Calu3 (cell line): ENCODE measurements around the gene SLC27A4. TPM values are rescaled to one million over a fixed set of nuclear protein-coding genes. Genes with fewer than 3 reads are reported as not detected.

ENCODE experiments used
- BruUV-seq: library from RNA; stranded (reverse); fragments of 400-500 nt; replicated peaks from 2 replicates; lab custom pipeline; 2021; lab: Mats Ljungman, UMichigan
- CTCF ChIA-PET: fragments of 300-600 bp; sonication (Branson Sonifier 250); formaldehyde crosslinking; loops from one replicate; lab custom pipeline; 2022; ENCODE audit warnings: antibody characterized with exemption; lab: Charles Lee
- DNase-seq: peaks from one replicate; pipeline ENCODE4 v3.0.0; 2022
- H3K27ac Mint-ChIP-seq: one replicate; pipeline ENCODE4 v1.8.0; 2022; ENCODE audit warnings: mixed read lengths; ENCODE audit not compliant: unreplicated experiment
- H3K27me3 Mint-ChIP-seq: one replicate; pipeline ENCODE4 v1.8.0; 2022; ENCODE audit warnings: mixed read lengths; ENCODE audit not compliant: unreplicated experiment
- H3K36me3 Mint-ChIP-seq: one replicate; pipeline ENCODE4 v1.8.0; 2022; ENCODE audit warnings: mild to moderate bottlenecking, moderate library complexity, mixed read lengths; ENCODE audit not compliant: insufficient read depth, unreplicated experiment
- H3K4me1 Mint-ChIP-seq: one replicate; pipeline ENCODE4 v1.8.0; 2022; ENCODE audit warnings: mild to moderate bottlenecking, low read depth, mixed read lengths; ENCODE audit not compliant: unreplicated experiment
- H3K4me3 Mint-ChIP-seq: one replicate; pipeline ENCODE4 v1.8.0; 2022; ENCODE audit warnings: mild to moderate bottlenecking, low read depth, moderate library complexity, mixed read lengths; ENCODE audit not compliant: unreplicated experiment
- H3K9me3 Mint-ChIP-seq: one replicate; pipeline ENCODE4 v1.8.0; 2022; ENCODE audit warnings: low read depth, mixed read lengths; ENCODE audit not compliant: unreplicated experiment
- intact Hi-C: fragments of 100-400 bp; cut with micrococcal nuclease; formaldehyde crosslinking; loops from one replicate; pipeline ENCODE4 v1.10.0; 2022; ENCODE audit not compliant: unreplicated experiment
- total RNA-seq: library from RNA; stranded (reverse); gene quantifications from 2 replicates; pipeline ENCODE4 v1.2.3, GENCODE V29; 2022
- TF ChIP-seq, protein P1 (sequence below): fragments of 200-600 bp; IDR thresholded peaks from one replicate; pipeline ENCODE4 v1.8.0; 2022; ENCODE audit warnings: antibody characterized with exemption; ENCODE audit not compliant: unreplicated experiment

Gene SLC27A4
- total RNA-seq, 1 experiment from 2014 or later, result 13.8 TPM

DNA sequence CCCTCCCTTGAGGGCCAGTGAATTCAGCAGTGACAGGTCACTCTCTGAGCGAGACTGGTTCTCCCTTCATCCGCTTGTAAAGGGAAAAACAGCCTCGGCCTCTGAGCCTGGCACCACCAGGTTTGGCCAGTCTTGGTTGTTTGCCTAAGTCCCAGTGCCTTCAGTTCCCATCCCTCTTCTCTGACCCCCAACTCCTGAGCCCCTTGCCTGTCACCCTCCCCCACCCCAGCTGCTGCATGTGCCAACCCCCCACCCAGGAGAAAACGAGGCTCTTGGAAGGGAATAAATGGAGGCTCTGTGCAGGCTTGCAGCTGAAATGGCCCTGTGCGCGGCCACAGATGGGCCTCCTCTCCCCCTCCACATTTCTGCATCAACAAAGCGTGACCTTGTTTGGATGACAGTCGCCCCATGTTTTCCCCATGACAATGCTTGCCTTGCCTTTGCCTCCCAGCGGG is 33.9 kb downstream of the SLC27A4 start:
- intact Hi-C loops, result no loop called here
- H3K27me3 Mint-ChIP-seq, result no peaks in the 10 kb centered on the region
- no peak overlapping the region for H3K27ac Mint-ChIP-seq
- no peak for DNase-seq
- no peaks in the 10 kb centered on the region for H3K9me3 Mint-ChIP-seq
- H3K36me3 Mint-ChIP-seq, result peaks cover 22% of the 10 kb centered on the region
- CTCF ChIA-PET, result no interaction called here
- TF ChIP-seq, protein P1, sequence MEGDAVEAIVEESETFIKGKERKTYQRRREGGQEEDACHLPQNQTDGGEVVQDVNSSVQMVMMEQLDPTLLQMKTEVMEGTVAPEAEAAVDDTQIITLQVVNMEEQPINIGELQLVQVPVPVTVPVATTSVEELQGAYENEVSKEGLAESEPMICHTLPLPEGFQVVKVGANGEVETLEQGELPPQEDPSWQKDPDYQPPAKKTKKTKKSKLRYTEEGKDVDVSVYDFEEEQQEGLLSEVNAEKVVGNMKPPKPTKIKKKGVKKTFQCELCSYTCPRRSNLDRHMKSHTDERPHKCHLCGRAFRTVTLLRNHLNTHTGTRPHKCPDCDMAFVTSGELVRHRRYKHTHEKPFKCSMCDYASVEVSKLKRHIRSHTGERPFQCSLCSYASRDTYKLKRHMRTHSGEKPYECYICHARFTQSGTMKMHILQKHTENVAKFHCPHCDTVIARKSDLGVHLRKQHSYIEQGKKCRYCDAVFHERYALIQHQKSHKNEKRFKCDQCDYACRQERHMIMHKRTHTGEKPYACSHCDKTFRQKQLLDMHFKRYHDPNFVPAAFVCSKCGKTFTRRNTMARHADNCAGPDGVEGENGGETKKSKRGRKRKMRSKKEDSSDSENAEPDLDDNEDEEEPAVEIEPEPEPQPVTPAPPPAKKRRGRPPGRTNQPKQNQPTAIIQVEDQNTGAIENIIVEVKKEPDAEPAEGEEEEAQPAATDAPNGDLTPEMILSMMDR, result no peak
- peaks cover 32% of the 10 kb centered on the region for H3K4me1 Mint-ChIP-seq
- no TSS peak for BruUV-seq
- no peak overlapping the region for H3K4me3 Mint-ChIP-seq

DNA sequence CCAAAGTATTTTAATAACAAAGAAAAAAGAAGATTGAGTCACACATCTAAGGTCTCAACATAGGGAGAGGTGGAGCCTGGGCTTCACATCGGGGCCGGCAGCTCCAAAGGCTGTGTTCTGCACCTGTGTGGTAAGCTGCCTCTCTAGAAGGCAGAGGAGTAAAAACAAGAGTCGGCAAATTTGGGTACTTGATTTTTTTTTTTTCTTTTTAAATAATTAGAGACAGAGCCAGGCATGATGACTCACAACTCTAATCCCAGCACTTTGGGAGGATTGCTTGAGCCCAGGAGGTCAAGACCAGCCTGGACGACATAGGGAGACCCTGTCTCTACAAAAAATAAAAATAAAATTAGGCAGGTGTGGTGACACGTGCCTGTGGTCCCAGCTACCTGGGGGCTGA is 35.5 kb downstream of the SLC27A4 start:
- Mint-ChIP-seq H3K27me3 (no peaks in the 10 kb centered on the region), H3K4me1 (peaks cover 21% of the 10 kb centered on the region), H3K4me3 (no peak overlapping the region), H3K27ac (no peak overlapping the region), H3K9me3 (no peaks in the 10 kb centered on the region), H3K36me3 (peaks cover 17% of the 10 kb centered on the region)
- CTCF ChIA-PET, result no interaction called here
- no TSS peak for BruUV-seq
- TF ChIP-seq, protein P1, result no peak
- intact Hi-C loops, result no loop called here
- DNase-seq, result no peak

DNA sequence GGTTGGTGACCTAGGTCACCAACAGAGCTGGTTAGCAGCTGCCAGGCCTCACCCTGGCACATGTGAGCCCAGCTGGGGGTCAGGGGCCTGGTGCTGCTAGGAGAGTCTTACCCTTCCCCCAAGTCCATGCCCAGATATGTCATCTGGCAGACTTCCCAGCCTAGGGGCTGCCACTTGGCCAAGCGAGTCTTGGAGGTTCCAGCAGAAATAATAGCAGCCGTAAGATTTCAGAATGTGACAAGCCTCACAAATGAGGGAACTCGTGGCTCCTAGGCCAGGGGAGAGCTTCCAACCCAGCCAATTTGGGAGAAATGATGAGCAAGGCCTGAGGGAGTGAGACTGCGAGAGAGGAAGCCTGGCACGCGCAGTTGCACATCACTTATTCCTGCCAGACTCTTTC is 41.9 kb downstream of the SLC27A4 start:
- H3K9me3 Mint-ChIP-seq, result no peaks in the 10 kb centered on the region

DNA sequence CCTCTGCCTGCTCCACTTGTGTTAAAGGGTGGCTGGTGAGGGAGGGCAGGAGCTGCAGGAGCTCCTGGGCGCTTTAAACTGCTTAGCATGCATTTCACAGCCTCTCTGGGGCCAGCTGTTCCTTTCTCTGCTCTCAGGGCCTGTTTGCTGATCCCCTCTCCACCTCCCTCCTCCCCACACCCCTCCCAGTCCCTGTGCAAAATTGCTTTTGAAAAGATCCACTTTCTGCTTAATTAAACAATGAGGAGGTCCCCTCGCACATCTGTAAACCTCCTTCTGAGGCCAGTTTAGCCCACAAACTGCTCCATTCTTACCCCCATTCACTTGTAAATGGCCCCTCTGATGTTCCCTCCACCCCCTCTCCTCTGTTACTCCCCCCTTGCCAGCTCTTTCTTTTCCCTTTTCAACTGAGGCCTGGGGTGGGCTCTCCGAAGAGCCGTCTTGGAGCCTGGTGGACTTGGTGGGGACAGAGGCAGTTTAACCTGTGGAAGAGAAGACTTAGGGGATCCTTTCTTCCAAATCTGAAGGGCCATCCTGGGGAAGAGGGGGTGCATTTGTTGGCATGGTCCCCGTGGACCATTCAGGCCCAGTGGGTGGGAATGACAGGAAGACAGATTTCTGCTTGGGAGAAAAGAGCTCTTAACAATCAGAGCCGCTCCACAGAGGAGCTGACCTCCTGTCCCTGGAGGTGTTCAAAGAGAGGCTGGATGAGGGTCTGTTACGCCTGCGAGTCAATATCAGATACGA is 42.9 kb downstream of the SLC27A4 start:
- H3K4me3 Mint-ChIP-seq, result no peak overlapping the region
- no peaks in the 10 kb centered on the region for H3K9me3 Mint-ChIP-seq
- no peak for DNase-seq
- H3K27ac Mint-ChIP-seq, result no peak overlapping the region
- intact Hi-C loops, result no loop called here
- CTCF ChIA-PET, result no interaction called here
- no TSS peak for BruUV-seq
- TF ChIP-seq, protein P1, result no peak
- H3K36me3 Mint-ChIP-seq, result no peaks in the 10 kb centered on the region
- no peaks in the 10 kb centered on the region for H3K4me1 Mint-ChIP-seq
- H3K27me3 Mint-ChIP-seq, result no peaks in the 10 kb centered on the region

More for the DNA sequence above, 41.9 kb downstream of the SLC27A4 start:
- intact Hi-C loops, result no loop called here
- CTCF ChIA-PET, result no interaction called here
- DNase-seq, result no peak
- Mint-ChIP-seq H3K4me3 (no peak overlapping the region), H3K36me3 (no peaks in the 10 kb centered on the region), H3K27ac (no peak overlapping the region), H3K27me3 (no peaks in the 10 kb centered on the region), H3K4me1 (no peaks in the 10 kb centered on the region)
- TF ChIP-seq, protein P1, result no peak
- BruUV-seq, result no TSS peak
